Medulla oblongata (tissue), 1 donor: Measurements from ENCODE around the gene AVPR1B.

Source experiments
- DNase-seq: peaks from one replicate; pipeline ENCODE4 v3.0.0-alpha.2; 2015; ENCODE audit errors: extremely low spot score

The AVPR1B gene, protein sequence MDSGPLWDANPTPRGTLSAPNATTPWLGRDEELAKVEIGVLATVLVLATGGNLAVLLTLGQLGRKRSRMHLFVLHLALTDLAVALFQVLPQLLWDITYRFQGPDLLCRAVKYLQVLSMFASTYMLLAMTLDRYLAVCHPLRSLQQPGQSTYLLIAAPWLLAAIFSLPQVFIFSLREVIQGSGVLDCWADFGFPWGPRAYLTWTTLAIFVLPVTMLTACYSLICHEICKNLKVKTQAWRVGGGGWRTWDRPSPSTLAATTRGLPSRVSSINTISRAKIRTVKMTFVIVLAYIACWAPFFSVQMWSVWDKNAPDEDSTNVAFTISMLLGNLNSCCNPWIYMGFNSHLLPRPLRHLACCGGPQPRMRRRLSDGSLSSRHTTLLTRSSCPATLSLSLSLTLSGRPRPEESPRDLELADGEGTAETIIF

DNA sequence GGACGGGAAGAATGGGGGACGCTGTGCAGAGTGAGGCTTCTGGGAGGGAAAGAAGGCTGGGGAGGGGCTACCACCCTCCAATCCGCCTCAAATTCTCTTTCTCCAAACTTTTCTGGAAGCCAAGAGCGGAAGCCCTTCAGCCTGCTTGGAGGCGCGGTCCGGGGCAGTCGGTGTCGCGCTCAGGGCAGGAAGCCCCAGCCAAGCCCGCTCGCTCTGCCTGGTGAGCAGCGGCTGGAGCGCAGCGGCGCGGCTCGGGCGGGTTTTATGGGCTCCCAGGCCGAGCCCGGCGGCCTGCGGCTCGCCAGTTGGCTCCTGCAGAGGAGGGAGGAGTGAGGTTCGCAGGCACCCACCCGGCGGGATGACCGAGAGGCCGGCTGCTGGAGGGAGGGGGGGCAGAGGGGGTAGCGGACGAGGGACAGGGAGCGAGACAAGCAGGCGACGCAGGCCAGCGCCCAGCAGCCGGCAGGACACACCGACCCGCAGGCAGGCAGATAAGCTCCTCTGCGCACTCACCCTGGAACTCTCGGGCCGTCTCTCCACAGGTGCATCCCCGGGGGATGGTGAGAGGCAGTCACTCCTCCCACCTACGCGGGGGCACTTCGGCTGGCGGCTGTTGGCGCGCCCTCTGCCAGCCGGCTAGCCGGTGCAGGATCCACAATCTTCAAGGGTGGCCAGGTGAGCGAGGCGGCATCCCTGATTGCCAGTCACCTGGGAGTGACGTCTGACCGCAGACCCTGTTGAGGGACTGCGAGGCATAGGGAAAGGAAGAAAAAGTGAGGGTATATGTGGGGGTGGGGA is at the start of gene AVPR1B:
TSS of gene AVPR1B (minus strand) at position 238 of the 798 bp plus-strand sequence. CDS start 498 bp downstream, outside the sequence.
- no peak for DNase-seq

DNA sequence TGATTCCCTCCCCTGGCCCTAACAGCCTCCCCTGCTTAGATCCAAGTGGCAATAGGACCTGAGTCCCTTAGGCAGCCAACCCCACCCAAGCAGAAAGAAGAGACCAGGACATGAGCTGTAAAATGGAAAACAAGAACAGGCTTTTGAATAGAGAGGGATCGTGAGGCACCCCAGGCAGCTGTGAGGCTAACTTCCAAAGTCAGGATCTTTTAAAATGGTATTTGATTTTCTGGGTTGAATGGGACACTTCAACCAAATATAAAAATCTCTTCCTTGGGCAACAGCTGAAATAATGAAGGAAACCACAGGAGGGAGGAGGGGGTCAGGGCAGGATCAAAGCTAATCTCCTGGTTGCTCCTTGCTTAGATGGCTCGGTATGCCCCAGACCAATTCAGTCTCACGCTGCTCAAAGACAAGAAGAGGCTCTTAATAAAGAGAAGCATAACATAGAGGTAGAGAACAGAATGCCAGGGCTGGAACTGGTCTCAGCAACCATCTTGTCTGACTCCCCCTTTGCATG is 28.6 kb upstream of the AVPR1B start:
- DNase-seq = no peak

DNA sequence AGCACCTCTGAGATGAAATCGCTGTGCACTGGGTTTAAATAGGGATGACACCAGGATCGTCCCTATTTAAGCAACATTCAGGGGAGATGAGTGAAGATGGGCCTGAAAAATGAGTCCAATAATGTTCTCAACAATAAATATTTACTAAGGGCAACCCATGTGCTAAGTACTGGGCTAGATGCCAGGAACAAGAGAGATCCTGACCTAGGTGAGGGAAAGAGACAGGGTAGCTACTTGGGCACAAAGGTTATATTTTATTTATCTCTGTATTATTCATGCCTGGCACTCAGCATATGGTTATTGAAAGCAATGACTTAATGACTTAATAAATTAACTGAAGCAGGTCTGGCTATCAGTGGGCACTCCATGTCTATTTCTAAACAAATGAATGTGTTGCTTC is 27.4 kb upstream of the AVPR1B start:
- DNase-seq = no peak

DNA sequence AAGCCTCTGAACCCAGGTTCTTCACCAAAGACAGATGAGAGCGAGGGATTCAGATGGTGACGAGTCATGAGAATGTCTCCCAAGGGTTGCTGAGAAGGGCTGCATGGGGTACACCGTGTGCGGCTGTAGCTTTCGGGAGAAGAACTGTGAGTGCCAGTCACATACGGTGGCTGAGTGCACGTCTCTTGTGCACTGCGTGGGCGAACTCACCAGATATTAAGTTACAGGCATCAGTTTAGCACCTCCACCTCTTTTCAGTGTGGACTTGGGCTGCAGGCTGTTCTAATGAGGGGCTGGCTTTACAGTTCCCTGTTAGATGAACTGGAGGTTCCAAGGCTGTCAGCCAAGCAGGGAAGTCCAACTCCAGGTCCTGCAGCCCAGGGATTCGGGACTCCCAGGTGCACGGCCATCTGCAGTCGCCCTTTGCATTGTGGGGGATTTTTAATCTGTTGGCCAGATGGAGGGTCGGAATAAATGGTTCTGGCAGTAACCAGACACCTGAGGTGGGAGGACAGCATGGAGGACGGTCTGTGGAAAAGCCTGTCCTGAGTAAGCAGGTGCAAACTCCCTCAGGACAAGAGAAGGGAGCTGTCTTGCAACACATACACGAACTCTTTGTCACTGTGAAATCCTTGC is 26.5 kb upstream of the AVPR1B start:
- no peak for DNase-seq

DNA sequence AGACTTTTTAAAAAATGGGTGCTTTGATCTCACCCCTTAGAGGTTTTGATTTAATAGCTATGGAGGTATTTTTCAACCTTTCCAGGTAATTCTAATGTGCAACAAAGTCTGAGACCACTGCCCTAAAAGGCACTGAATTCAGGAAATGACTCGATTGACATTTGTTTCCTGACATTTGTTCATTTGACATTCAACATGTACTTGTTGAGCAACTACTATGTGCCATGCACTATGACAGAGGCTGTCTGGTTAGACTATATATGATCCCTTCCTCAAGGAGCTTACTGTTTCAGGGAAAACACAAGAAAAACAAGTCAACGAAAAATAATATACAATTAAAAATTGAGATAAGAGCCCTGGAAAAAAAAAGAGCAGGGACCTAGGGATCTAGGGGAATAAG is 25.6 kb upstream of the AVPR1B start:
- DNase-seq = no peak

DNA sequence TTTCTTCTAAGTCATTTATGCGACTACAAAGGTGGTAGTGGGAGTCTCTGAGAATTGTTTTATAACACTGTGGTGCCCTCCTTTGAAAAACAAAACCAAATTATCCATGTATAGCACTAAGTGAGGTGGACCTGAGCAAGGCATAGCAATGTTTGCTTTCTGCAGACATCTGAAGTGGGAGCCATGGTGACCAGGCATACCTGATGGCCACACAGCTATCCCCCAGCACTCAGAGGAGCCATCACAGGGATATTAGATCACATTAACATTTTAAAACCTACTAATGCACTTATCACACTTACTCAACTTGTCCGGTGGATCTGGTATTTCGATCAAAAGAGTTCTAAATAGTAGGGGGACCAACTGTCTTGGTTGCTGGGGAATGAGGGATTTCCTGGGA is 24.8 kb upstream of the AVPR1B start:
- no peak for DNase-seq

DNA sequence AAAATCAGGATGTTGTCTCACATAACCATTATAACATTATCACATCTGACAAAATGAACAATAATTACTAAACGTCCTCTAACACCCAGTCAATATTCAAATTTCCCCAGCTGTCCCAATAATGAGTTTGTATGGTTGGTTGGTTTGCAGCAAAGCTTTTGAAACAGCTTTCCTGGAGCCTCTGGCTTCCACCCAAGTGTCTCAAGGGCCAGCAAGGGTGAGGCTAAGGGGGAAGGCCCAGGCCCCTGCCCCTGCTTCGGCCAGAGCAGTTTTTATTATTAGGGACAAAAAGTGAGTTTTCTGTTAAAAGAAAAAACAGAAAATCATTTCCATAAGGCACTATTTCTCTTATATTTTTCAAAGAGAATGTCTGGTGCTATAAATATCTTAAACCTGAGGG is 19.1 kb upstream of the AVPR1B start:
- no peak for DNase-seq

DNA sequence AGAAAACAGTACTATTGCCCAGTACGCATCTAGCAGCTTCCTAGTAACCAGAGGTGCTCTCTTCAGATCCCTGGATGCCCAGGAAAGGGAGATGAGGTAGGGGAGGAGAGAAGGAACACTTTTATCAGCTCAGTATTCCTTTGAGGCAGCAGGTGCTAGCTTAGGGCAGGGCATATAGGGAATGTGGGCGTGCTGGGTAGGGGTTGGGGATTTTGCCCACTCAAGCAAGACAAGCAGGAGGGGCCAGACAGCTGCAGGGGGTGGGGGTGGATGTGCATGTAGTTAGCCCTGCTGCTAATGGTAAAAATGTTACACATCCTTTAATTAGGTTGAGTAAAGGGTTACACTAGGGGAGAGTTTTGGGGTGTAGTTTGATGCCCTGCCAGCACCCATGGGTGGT is 18.1 kb upstream of the AVPR1B start:
- no peak for DNase-seq

DNA sequence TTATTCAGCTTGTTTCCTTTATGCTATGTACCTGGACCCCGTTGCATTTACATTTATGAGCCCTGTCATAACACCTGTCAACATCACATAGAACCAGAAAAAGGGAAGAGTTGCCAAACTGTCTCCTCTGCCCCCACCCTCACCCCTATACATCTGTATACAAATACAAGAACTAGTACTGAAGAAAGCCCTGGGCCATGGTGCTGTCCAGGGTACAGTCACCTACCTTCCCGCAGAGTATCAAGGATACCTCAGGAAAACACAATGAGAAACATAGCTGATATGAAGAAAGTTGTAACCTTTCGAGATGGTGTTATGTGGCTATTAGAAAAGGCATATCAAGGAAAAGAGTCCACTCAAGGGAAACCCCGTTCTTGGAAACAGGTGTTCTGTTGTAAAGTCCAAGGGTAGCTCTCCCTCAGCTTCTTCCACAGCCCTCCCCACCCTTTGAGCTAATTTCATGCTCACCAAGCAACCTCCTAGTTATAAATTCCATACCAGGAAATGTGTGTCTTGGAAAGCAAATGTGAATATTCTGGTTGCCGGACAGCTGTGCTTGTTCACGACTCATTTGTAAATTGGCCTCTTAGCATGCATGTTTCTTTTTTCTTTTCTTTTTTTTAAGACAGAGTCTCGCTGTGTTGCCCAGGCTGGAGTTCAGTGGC is 16.7 kb upstream of the AVPR1B start:
- DNase-seq = no peak

DNA sequence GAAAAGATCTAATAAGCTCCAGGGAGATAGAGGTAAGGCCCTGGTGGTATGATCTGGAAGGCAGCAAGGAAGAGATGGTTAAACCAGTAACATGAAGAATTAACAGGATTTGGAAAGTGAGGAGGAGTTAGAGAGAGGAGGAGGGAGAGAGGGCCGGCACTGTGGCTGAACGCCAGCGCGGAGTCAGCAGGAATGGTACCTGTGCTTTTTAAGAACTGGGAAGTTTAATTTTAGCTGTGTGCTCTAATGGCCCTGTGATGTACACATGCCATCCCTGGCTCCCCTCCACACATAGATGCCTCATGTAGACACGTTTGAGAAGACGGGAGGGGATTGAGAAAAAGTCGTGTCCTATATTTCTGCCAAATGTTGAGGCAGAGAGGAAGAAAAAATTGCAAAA is 13.8 kb upstream of the AVPR1B start:
- DNase-seq = no peak

DNA sequence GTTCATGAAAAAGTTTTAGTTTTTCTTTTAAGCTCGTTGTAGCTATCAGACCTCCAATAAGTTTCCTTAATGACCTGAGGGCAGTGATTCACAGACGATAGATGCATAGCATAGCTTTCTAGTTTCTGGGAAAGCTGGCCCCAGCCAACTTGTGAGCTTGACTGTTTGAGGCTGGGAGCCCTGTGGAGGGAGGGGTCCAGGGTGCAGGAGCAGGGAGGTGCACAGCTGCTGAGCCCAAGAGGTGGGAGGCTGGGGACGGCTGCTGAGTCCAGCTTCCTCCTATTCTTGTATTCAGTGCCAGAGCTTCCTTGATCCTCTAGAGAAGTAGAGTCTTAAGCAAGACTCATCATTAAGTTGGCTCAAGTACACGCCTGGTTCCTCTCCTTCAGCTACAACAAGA is 11.0 kb upstream of the AVPR1B start:
- DNase-seq = no peak

DNA sequence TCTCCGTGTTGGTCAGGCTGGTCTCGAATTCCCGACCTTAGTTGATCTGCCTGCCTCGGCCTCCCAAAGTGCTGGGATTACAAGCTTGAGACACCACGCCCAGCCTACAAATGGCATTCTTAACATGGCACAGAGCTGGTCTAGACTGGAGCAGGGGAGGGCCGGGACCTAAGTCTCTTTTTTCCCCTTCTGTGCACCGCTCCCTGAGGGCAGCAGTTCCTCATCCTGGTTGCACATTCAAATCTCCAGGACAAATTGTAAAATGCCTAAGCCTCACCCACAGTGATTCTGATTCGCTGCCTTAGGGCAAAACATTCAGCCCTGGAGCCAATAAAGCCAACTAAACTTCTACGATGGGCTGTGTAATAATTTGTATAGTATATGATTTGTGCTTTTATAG is 10.1 kb upstream of the AVPR1B start:
- DNase-seq = no peak

DNA sequence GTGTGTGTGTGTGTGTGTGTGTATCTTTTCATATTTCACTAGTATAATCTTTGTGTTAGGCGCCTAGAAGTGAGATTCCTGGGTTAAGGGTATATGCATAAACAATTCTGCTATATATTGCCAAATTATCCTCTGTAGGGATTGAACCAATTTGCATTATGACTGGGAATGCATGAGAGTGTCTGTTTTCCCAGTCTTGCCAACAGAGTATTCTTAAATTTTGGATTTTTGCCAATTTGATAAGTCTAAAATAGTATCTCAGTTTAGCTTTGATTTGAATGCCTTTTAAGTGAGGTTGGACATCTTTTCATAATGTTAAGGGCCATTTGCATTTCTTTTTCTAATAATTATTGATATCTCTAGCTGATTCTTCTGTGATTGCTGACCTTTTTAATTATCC is 8.2 kb upstream of the AVPR1B start:
- DNase-seq = no peak

DNA sequence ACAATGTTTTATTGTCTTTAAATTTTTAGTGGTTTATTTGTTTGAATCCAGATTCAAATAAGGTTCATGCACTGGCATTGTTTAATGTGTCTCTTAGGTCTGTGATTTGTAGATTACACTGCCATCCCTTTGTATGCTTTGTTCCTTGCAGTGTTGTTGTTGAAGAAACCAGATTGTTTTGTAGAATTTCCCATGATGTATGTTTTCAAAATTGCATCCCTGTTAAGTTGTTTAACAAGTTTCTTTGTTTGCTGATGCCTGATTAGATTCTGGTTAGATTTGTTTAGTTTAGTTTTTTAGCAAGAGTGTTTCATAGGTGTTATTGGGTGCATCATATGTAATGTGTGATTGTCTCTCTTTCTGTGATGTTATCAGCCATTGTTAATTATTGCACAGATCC is 5.5 kb upstream of the AVPR1B start:
- DNase-seq = no peak

DNA sequence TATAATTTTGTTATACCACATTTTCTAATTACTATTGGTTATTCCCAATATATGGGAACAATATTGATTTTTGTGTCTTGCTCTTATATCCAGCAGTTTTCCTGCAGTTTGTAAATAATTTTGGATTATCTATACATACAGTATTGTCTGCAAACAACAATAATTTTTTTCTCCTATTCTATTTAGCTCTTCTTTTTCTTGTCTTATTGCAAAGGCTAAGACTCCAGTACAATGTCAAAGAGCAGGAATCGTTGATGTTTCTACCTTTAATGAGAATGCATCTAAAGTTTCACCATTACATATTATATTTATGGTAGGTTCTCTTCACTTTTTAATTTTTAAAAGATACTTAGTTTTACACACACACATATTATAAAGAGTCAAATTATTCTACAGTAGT is 4.1 kb upstream of the AVPR1B start:
- no peak for DNase-seq

DNA sequence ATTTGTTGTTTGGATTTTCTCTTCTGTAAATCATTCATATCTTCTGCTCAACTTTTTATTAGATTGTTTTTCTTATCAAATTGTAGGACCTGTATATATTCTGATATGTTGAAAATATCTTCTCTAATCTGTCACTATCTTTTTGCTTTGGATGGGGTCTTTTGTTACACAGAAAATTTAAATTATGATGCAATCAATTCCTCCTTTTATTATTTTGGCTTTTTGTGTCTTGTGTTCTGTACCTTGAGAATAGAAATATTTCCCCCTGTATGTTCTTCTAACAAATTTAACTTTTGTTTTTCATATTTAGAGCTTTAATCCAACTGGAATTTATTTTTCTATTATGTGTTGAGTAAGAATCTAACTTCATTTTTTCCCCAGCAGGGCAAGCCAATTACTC is 3.2 kb upstream of the AVPR1B start:
- no peak for DNase-seq

DNA sequence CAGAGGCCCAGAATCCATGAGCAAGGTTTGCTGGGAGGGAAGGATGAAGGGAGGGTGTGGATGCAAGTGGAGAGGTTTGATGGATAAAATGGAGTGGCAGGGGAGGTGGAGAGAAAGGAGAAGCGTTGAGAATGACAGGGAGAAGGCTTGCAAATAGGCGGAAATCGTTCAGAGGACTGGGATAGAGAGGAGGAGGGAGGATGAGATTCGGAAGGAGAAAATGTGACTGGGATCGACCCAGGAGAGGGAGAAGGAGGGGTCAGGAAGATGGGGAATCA is 376 bp downstream of the AVPR1B start:
- DNase-seq = no peak

DNA sequence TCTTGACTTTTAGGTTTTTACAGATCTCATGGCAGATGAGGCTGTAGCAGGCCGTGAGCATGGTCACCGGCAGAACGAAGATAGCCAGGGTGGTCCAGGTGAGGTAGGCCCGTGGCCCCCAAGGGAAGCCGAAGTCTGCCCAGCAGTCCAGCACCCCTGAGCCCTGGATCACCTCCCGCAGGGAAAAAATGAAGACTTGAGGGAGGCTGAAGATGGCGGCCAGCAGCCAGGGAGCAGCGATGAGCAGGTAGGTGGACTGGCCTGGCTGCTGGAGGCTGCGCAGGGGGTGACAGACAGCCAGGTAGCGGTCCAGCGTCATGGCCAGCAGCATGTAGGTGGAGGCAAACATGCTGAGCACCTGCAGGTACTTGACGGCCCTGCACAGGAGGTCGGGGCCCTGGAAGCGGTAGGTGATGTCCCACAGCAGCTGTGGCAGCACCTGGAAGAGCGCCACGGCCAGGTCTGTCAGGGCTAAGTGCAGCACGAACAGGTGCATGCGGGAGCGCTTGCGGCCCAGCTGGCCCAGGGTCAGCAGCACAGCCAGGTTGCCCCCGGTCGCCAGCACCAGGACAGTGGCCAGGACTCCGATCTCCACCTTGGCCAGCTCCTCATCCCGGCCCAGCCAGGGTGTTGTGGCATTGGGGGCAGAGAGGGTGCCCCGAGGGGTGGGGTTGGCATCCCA is 856 bp downstream of the AVPR1B start:
- no peak for DNase-seq

DNA sequence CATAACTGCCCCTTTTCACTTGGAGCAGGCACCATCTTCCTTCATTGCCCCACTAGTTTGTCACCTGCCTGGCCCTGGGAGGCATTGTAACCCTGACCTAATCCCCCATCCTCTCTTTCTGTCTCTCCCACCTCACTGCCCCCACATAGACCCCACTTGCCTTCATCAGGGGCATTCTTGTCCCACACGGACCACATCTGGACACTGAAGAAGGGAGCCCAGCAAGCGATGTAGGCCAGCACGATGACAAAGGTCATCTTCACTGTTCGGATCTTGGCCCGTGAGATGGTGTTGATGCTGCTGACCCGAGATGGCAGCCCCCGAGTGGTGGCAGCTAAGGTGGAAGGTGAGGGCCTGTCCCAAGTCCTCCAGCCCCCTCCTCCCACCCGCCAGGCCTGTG is 1.4 kb downstream of the AVPR1B start:
- DNase-seq = no peak

DNA sequence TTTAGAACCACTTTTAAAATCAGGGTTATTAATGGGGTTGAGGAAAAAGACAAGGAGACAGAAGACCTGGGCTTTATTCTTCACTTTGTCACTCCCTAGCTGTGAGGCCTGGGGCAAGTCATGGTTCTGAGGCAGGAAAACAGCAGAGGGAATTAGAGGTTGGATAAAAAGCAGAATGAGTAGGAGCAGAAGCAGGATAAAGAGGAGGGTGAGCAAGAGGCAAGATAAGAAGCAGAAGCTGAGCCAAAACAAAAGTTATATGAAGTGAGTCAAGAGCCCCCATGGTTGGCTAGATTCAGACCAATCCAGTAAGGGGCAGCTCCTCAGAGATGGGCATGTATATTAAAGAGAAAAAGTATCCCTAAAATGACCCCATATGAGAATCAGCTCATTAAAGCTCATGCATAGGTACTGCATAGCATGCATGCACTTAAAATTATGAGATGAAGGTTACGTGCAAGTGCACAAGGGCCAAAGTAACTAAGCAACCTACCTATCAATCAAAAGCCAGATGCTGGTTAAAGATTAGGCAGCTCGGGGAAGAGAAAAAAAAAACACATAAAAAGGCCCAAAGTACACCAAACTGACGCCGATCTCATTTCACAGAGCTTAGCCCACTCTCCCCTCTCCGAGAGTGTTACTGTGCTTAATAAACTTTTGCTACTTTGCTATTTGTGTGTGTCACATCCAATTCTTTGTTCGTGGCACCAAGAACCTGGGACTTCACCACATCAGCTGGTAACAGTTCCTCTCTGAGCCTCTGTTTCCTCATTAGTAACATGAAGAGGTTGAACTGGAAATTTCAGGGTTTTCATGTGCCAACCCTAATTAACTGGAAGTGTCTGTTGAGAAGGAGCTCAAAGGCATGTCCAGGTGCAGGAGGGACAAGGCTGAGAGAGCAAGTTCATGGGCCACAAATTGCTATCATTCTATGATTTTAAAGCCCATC is 2.2 kb downstream of the AVPR1B start:
- DNase-seq = no peak
